H1 (cell line): ENCODE data around the gene MRPS15. TPM values are rescaled to one million over a fixed set of nuclear protein-coding genes. Genes with fewer than 3 reads are reported as not detected.
"Not testable (repeated sequence)": the region's sequence is repeated elsewhere in the genome, so short reads cannot be mapped to it uniquely, and the experiment has no call there.

Experiments used
- CTCF ChIA-PET: fragments of 300-600 bp; sonication (Branson Sonifier 250); formaldehyde crosslinking; loops from one replicate; lab custom pipeline; 2021; ENCODE audit not compliant: partially characterized antibody; lab: Charles Lee
- POLR2A ChIA-PET: fragments of 300-600 bp; sonication (Branson Sonifier 250); formaldehyde crosslinking; loops from one replicate; lab custom pipeline; 2021; ENCODE audit warnings: inconsistent platforms; ENCODE audit not compliant: partially characterized antibody; lab: Charles Lee
- DNase-seq, 2 experiments: peaks; one replicate each; pipeline versions ENCODE4 v3.0.0 to v3.0.0-alpha.2; 2010 to 2022; ENCODE audit warnings: low spot score in 2 of 2, low read depth in 1 of 2, mixed read lengths in 1 of 2
- FAIRE-seq: peaks from 2 replicates; lab custom pipeline; 2011; peaks lifted over from hg19 to GRCh38; lab: Jason Lieb, UNC
- H2AFZ ChIP-seq: 2 replicates; pipeline ENCODE4 v1.8.1; 2012; ENCODE audit warnings: low read length, inconsistent platforms
- H2AK5ac ChIP-seq: 2 replicates; pipeline ENCODE4 v1.6.1; 2013; ENCODE audit warnings: low read depth, low read length
- H2BK120ac ChIP-seq: replicated peaks from 2 replicates; pipeline ENCODE3; 2013; ENCODE audit warnings: low read depth, low read length, inconsistent platforms
- H2BK12ac ChIP-seq: 2 replicates; pipeline ENCODE4 v1.6.1; 2013; ENCODE audit warnings: low read depth, low read length
- H2BK15ac ChIP-seq: 2 replicates; pipeline ENCODE4 v1.6.1; 2013; ENCODE audit warnings: low read length
- H2BK20ac ChIP-seq: 2 replicates; pipeline ENCODE4 v1.6.1; 2013; ENCODE audit warnings: low read length
- H2BK5ac ChIP-seq: 2 replicates; pipeline ENCODE4 v1.6.1; 2013; ENCODE audit warnings: low read depth, low read length
- H3K14ac ChIP-seq: 2 replicates; pipeline ENCODE4 v1.6.1; 2013; ENCODE audit warnings: inconsistent platforms; ENCODE audit not compliant: insufficient read length
- H3K18ac ChIP-seq: 2 replicates; pipeline ENCODE4 v1.6.1; 2013; ENCODE audit warnings: low read length; ENCODE audit errors: extremely low read depth
- H3K23ac ChIP-seq: 2 replicates; pipeline ENCODE4 v1.6.1; 2013; ENCODE audit warnings: inconsistent platforms; ENCODE audit not compliant: insufficient read length
- H3K23me2 ChIP-seq: 2 replicates; pipeline ENCODE4 v1.6.1; 2013; ENCODE audit warnings: low read depth, low read length
- H3K27ac ChIP-seq: 2 replicates; pipeline ENCODE4 v1.6.1; 2011; ENCODE audit warnings: low read depth, low read length, inconsistent platforms
- H3K27me3 ChIP-seq, 4 experiments: replicated peaks in 1 of 4; 1 replicate in 1 of 4; 2 replicates in 3 of 4; pipeline versions ENCODE4 v1.6.1 to v1.8.1; 2011 to 2013; ENCODE audit warnings: low read length in 3 of 4, mild to moderate bottlenecking in 3 of 4, inconsistent platforms in 2 of 4, mixed read lengths in 2 of 4, moderate library complexity in 1 of 4; ENCODE audit not compliant: control insufficient read depth in 3 of 4, insufficient read depth in 3 of 4; ENCODE audit errors: extremely low read depth in 1 of 4
- H3K36me3 ChIP-seq, 4 experiments: 2 replicates each; pipeline versions ENCODE4 v1.6.1 to v1.8.1; 2011 to 2013; ENCODE audit warnings: mild to moderate bottlenecking in 4 of 4, low read length in 3 of 4, moderate library complexity in 2 of 4, control low read depth in 1 of 4, inconsistent platforms in 1 of 4; ENCODE audit not compliant: insufficient read depth in 4 of 4, control insufficient read depth in 2 of 4
- H3K4ac ChIP-seq: replicated peaks from 2 replicates; pipeline ENCODE3; 2013; ENCODE audit warnings: low read length, low read depth, mixed read lengths, inconsistent platforms; ENCODE audit not compliant: insufficient read length
- H3K4me1 ChIP-seq, 4 experiments: replicated peaks in 1 of 4; 1 replicate in 1 of 4; 2 replicates in 3 of 4; pipeline versions ENCODE4 v1.6.1 to v1.8.1; 2011 to 2013; ENCODE audit warnings: low read length in 3 of 4, inconsistent platforms in 2 of 4, mixed read lengths in 1 of 4; ENCODE audit not compliant: insufficient read depth in 4 of 4, control insufficient read depth in 3 of 4
- H3K4me2 ChIP-seq, 2 experiments: 2 replicates each; pipeline versions ENCODE4 v1.6.1 to v1.8.1; 2011 to 2013; ENCODE audit warnings: low read depth in 2 of 2, low read length in 2 of 2, control low read depth in 1 of 2, inconsistent platforms in 1 of 2, mild to moderate bottlenecking in 1 of 2; ENCODE audit not compliant: insufficient read depth in 1 of 2
- H3K4me3 ChIP-seq, 4 experiments: fragments of 200-600, 300-600 bp in 1 of 4; sonication (generic), shearing (Covaris generic), sonication (Bioruptor Twin) in 1 of 4; 2 replicates each; pipeline versions ENCODE4 v1.5.1 to v1.8.1; 2011 to 2016; ENCODE audit warnings: low read length in 4 of 4, low read depth in 3 of 4, control low read depth in 2 of 4, inconsistent platforms in 2 of 4, mild to moderate bottlenecking in 2 of 4, mixed read lengths in 1 of 4, moderate library complexity in 1 of 4; ENCODE audit not compliant: insufficient read depth in 2 of 4; ENCODE audit errors: extremely low read depth in 1 of 4
- H3K56ac ChIP-seq: replicated peaks from 2 replicates; pipeline ENCODE3; 2013; ENCODE audit warnings: low read depth, mild to moderate bottlenecking, mixed read lengths, low read length, inconsistent platforms; ENCODE audit not compliant: insufficient read length
- H3K79me1 ChIP-seq: 2 replicates; pipeline ENCODE4 v1.6.1; 2013; ENCODE audit warnings: low read depth, low read length, control low read depth
- H3K79me2 ChIP-seq, 2 experiments: 2 replicates each; pipeline versions ENCODE4 v1.6.1 to v1.8.1; 2012 to 2013; ENCODE audit warnings: low read length in 2 of 2, mild to moderate bottlenecking in 2 of 2, inconsistent platforms in 1 of 2; ENCODE audit not compliant: insufficient read depth in 2 of 2, control insufficient read depth in 1 of 2
- H3K9ac ChIP-seq, 4 experiments: replicated peaks in 1 of 4; 1 replicate in 1 of 4; 2 replicates in 3 of 4; pipeline versions ENCODE4 v1.6.1 to v1.8.1; 2011 to 2013; ENCODE audit warnings: low read depth in 3 of 4, low read length in 3 of 4, control low read depth in 2 of 4, mild to moderate bottlenecking in 2 of 4, moderate library complexity in 2 of 4, inconsistent platforms in 1 of 4; ENCODE audit errors: extremely low read depth in 1 of 4
- H3K9me3 ChIP-seq, 2 experiments: 2 replicates each; pipeline versions ENCODE4 v1.6.1 to v1.8.1; 2012 to 2013; ENCODE audit warnings: mild to moderate bottlenecking in 2 of 2, moderate library complexity in 2 of 2, control low read depth in 1 of 2, inconsistent platforms in 1 of 2, low read depth in 1 of 2, low read length in 1 of 2, mixed read lengths in 1 of 2; ENCODE audit not compliant: insufficient read depth in 2 of 2
- H4K20me1 ChIP-seq, 2 experiments: replicated peaks in 1 of 2; 2 replicates each; pipeline versions ENCODE3 to v1.8.1; 2011 to 2013; ENCODE audit warnings: inconsistent platforms in 2 of 2, low read length in 2 of 2, mild to moderate bottlenecking in 1 of 2; ENCODE audit not compliant: insufficient read depth in 2 of 2, control insufficient read depth in 1 of 2
- H4K5ac ChIP-seq: 2 replicates; pipeline ENCODE4 v1.6.1; 2013; ENCODE audit warnings: low read length, low read depth, mixed read lengths, inconsistent platforms; ENCODE audit not compliant: insufficient read length
- H4K8ac ChIP-seq: 2 replicates; pipeline ENCODE4 v1.8.0; 2013; ENCODE audit warnings: mild to moderate bottlenecking, moderate library complexity, low read length, inconsistent platforms; ENCODE audit not compliant: insufficient read depth; ENCODE audit errors: extremely low read depth
- H4K91ac ChIP-seq: replicated peaks from 2 replicates; pipeline ENCODE3; 2013; ENCODE audit warnings: low read length, mixed read lengths, inconsistent platforms; ENCODE audit not compliant: insufficient read length
- WGBS, 2 experiments: shearing (Covaris generic) in 1 of 2; methylation state at CpG; one replicate each; pipeline versions ENCODE4 v1.1.6 to v1.1.7; 2013 to 2015; ENCODE audit warnings: low lambda C conversion rate in 2 of 2, mixed read lengths in 2 of 2, inconsistent platforms in 1 of 2, low coverage in 1 of 2, missing lambda C conversion rate in 1 of 2; ENCODE audit not compliant: insufficient replicate concordance in 2 of 2, insufficient coverage in 1 of 2, insufficient read length in 1 of 2; ENCODE audit errors: extremely low coverage in 1 of 2, missing lambda C conversion rate in 1 of 2; 5-methylcytosine and 5-hydroxymethylcytosine counted together
- polyA plus RNA-seq, 7 experiments: library from polyadenylated mRNA; depleted of rRNA in 3 of 7; stranded (reverse) in 5 of 7; unstranded in 2 of 7; fragments of >200 nt in 5 of 7; fragments of 200-250 nt in 2 of 7; gene quantifications; 1 replicate in 5 of 7; 2 replicates in 1 of 7; 4 replicates in 1 of 7; pipeline versions ENCODE4 v1.2.1 to v1.2.3, GENCODE V29; 2011 to 2013; ENCODE audit warnings: missing spikeins in 2 of 7, mixed read lengths in 2 of 7
- total RNA-seq: library from RNA; stranded (reverse); fragmentation: NEBNext Ultra II Directional; extraction: Animal tissue kit (Norgen Biotek cat#: 25700); gene quantifications from 2 replicates; pipeline ENCODE4 v1.2.1, GENCODE V29; 2021

The MRPS15 gene
- total and polyA plus RNA-seq, 2 of the 8 experiments (the other 6 are each of a cell fraction or from before 2014, with no cell fraction given) = 53.6 to 129 TPM

- H3K36me3 ChIP-seq, H3K4me1 ChIP-seq, H3K79me1 ChIP-seq, H3K27me3 ChIP-seq, H3K4me3 ChIP-seq, H3K79me2 ChIP-seq, H3K4me2 ChIP-seq, H2BK15ac ChIP-seq, H2AFZ ChIP-seq, H3K56ac ChIP-seq, H3K9ac ChIP-seq, H3K4ac ChIP-seq, H2BK5ac ChIP-seq, H2BK12ac ChIP-seq, H2BK20ac ChIP-seq, FAIRE-seq, H2BK120ac ChIP-seq, H3K23me2 ChIP-seq, H3K27ac ChIP-seq, H3K9me3 ChIP-seq, H4K20me1 ChIP-seq, POLR2A ChIA-PET, H3K18ac ChIP-seq, H4K91ac ChIP-seq, H4K5ac ChIP-seq, H4K8ac ChIP-seq, DNase-seq, H3K23ac ChIP-seq, H3K14ac ChIP-seq, H2AK5ac ChIP-seq: not testable (repeated sequence)
- 86% methylated on average over 4 of the region's 4 CpGs; no CpG with 5 or more reads in 1 of the 2 experiments for WGBS, 2 experiments
- CTCF ChIA-PET = interaction anchor here (1.6 kb wide), 1 partner anchor 14 kb away, joined by 11 read pairs; no protein-coding TSS in a partner anchor
These were observed 37.7 kb upstream of the MRPS15 start for GRCh38 chr1:36501911-36502310.
